GM21786 (cell line): ENCODE results near the gene LCN1.
A peak's percentile ranks its signal among the peaks of the same experiment; 100 is the strongest.

Experiments
- ATAC-seq: cut with Tn5 transposase; IDR thresholded peaks from one replicate; pipeline ENCODE4 v1.9.1; 2021; ENCODE audit not compliant: unreplicated experiment

LCN1 gene

GRCh38 chr9:135488013-135488330 is 33.3 kb upstream of the LCN1 start:
- no peak for ATAC-seq

GRCh38 chr9:135488527-135488926 is 32.7 kb upstream of the LCN1 start:
- no peak for ATAC-seq

DNA sequence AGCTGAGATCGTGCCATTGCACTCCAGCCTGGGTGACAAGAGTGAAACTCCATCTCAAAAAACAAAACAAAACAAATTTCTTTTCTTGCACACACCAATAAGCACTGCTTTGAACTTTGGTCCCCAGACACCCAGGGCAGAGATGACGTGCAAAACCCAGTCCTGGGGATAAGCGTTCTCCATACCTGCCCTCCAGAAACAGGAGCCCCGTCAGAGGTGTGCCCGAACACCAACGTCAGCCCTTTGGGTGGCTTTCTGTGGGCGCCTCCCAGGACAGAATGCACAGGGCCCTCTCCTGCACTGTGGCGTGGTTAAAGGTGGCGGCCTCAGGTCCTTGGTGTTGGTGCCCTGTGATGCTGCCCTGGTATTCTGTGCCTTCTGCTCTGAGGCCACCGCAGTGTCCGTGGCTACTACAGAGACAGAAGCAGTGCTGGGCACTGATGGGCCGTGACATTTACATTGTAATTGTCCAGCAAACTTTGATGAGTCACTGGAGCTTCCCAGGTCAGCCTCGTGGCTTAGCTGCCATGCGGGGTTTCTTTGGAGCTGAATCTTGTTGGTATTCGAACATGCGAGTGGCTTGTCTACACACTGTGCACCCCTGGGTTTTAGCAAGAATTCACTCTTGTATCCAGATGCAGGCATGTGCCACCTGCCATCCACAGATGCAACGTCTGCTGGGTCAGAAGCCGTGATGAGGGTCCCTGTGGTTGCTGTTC is 31.9 kb upstream of the LCN1 start:
- ATAC-seq: no peak

GRCh38 chr9:135490166-135490870 is 30.9 kb upstream of the LCN1 start:
- ATAC-seq: no peak

DNA sequence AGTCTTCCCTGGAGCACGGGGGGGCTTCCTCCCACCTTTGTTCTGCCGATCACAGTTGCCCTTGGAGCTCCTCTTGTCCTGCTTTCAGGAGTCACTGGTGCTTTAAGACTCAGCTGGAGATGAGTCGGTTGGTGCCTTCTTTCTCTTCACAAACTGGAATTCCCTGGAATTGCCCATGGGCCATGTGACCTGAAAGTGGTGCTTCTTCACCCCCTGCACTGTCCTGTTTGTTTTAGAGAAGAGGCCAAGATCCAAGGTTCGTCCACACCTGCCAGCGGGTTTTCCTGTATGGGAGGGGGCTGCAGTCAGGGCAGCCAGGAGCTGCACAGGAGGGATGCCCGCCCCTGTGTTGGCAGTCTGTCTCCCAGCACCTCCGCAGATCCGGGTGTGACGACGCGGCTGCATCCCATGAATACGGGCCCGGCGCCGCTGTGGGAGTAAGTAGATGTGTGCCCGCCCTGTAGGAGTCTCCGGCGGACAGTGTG is 30.2 kb upstream of the LCN1 start:
- no peak for ATAC-seq

GRCh38 chr9:135491764-135492163 is 29.5 kb upstream of the LCN1 start:
- no peak for ATAC-seq

DNA sequence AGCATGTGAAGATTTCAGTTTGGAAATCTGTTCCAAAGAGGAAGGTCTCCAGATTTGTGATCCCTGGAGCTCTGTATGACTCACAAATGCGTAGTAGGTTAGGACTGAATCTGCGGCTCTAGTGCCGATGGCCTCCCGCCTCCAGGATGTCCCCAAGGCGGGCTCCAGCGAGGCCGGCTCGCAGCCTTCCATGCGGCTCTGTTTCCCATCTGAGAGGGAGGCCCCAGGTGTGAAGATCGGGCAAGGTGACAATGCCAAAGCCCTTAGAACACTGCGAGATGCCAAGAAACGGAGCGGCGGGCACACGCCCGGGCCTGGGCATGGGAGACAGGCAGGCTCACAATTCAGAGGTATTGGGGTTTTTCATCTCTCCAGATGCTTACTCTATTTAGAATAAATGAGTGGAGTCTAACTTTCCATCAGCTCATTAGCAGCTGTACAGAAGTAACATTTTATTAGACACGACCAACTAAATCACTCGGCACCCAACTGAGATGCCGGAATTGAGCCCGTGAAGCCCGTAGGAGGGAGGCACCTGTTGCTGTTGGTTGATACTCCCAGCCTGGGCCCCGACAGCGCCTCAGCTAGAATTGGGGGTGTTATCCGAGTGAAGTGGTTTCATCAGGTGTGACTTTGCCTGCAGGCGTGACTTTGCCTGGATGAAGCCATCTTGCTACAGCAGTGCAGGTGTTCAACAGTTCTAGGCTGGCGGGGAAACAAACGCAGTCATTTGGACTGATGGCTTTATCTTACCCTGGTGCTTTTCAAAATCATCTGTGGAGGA is 28.2 kb upstream of the LCN1 start:
- ATAC-seq: no peak

- ATAC-seq: no peak
Observed at GRCh38 chr9:135494791-135495559, 26.3 kb upstream of the LCN1 start.

DNA sequence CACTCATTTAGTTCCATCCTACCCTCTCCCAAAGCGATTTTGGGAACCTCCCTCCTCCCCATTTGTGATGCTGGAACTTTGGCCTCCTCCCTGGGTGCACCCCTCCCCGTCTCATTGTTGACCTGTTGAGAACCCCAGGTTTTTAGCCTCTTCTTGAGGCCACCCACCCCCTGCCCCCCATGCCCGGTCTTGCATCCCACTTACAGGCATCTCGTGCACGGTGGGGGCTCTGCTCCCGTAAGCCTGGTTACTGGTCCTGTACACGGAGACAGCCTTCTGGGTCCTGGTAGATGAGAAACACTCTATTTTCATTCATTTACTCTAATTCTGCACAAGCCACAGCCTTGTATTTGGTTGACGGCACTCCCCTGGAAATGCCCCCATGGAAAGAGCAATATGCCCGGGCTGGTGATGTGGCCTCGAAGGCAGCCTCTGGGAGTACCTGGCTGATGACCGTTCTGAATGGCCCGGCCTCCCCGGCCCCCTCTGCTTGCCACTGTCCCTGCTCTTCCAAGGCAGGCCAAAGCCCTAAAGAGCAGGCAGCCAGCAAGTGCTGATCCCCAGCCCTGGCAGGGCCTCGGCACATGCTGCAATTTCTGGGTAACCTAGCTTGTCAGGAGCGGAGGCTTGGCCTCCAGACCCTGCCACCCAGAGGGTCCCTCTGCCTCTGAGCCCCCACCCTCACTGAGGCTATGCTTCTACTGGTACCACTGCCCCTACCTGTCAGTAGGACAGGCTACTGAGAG is 22.7 kb upstream of the LCN1 start:
- ATAC-seq: no peak

GRCh38 chr9:135499326-135500070 is 21.7 kb upstream of the LCN1 start:
- peak; percentile 50 for ATAC-seq

- ATAC-seq: peak; percentile 4
Observed at GRCh38 chr9:135500071-135500524, 21.1 kb upstream of the LCN1 start.

GRCh38 chr9:135500525-135501260 is 20.5 kb upstream of the LCN1 start, which contains the start of gene MRPS2:
MRPS2 (plus strand) TSS chr9:135500682; CDS start chr9:135500711, 29 bp downstream.
- peak; percentile 71 for ATAC-seq

DNA sequence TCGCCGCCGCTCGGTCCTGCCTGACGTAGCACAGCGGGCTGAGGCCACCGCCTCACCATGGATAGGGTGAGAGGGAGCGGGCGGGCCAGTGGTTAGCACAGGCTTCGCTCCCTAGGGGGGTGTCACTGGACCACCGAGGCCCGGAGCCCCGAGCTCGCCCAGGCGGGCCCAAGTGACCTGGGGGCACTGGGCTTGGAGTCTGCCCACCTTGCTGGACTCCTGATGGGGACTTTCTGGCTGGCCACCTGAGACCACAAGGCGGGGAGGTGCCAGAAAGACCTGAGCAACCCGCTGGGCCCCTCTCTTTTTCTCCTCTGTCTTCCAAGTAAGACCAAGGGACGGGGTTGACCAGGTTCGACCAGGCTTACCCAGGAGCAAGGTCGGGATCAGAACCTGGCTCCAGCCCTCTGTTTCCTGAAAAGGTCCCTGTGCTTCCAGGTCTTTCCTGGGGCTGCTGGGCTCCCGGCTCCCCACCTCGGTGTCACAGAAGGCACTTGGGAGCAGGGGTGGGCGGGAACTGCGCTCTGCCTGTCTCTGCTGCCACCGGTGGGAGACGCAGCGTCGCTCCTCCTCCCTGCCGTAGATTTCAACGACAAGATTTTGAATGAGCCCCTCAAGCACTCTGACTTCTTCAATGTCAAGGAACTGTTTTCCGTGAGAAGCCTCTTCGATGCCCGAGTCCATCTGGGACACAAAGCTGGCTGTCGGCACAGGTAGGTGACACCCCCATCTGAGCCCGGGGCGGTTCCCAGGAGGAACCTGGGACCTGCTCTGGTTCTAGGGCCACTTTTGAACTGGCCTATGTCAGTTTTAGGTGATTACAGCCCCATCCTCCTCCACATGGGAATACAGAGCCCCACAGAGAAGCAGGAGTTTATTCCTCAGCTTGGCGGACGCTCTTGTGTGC is 19.7 kb upstream of the LCN1 start:
- no peak for ATAC-seq

DNA sequence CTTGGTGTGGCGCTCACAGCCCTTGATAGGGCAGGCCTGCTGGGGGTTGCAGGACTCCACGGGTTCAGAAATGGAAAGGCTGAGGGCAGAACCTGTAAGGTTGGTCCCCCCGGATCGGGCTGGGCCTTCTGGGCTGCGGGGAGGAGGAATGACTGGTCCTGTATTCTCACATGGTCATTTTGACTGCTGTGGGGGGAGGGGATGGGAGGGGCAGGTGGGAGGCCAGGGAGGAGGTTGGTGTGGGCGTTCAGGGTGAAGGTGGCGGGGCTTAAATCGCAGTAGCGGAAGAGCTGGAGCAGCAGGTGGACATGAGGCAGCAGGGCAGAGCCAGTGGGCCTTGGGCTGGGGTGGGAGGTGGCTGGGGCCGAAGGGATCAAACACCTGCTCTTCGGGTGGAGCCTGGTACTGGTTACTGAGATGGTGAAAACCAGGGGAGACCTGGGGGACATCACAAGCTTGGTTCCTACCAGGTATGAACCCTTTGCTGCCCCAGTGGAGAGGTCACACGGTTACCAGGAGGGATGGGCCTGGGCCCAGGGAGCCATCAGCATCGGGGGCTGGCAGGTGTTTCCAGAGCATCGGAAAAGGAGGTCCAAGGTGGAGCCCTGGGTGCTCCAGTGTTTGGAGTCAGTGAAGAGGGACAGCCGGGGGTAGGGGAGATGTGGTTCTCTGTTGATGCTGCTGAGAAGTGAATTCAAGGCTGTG is 18.9 kb upstream of the LCN1 start:
- ATAC-seq: no peak

DNA sequence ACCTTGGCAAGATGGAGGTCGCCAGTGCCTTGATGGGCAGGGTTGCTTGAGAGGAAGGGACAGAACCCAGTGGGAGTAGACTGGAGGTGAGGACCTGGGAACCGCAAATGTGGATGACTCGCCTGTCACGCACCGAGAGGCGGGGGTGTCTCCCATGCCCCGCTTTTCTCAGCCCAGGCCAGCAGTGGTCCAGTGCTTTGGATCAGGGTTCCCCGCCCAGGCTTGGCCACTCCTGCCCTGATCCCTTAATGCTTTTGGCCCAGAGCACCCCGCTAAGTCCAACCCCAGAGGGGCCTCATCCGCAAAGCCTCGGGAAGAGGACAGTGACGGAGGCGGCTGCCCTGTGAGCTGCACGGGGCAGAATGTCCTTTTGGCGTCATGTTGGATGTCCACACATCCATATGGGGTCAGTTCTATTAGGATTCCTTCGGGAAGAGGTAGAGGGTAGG is 18.3 kb upstream of the LCN1 start:
- ATAC-seq: no peak

GRCh38 chr9:135503371-135504261 is 17.6 kb upstream of the LCN1 start:
- no peak for ATAC-seq
